HUES64 (cell line): ENCODE results near the gene CA5B.
"Not testable (repeated sequence)": the region's sequence is repeated elsewhere in the genome, so short reads cannot be mapped to it uniquely, and the experiment has no call there.

Source experiments
- H3K27ac ChIP-seq: 2 replicates; pipeline ENCODE4 v1.7.0; 2013; ENCODE audit warnings: low read depth, low read length, inconsistent platforms
- H3K27me3 ChIP-seq: 2 replicates; pipeline ENCODE4 v1.6.1; 2013; ENCODE audit warnings: mild to moderate bottlenecking, low read length; ENCODE audit not compliant: insufficient read depth
- H3K36me3 ChIP-seq: 2 replicates; pipeline ENCODE4 v1.6.1; 2013; ENCODE audit warnings: mild to moderate bottlenecking, low read length; ENCODE audit not compliant: insufficient read depth
- H3K4me1 ChIP-seq: 2 replicates; pipeline ENCODE4 v1.6.1; 2013; ENCODE audit warnings: mild to moderate bottlenecking, low read length, moderate library complexity; ENCODE audit not compliant: insufficient read depth
- H3K4me3 ChIP-seq: 2 replicates; pipeline ENCODE4 v1.5.1; 2013; ENCODE audit warnings: mild to moderate bottlenecking, low read length, moderate library complexity
- H3K9ac ChIP-seq: 2 replicates; pipeline ENCODE4 v1.6.1; 2013; ENCODE audit warnings: mild to moderate bottlenecking, low read depth, low read length
- H3K9me3 ChIP-seq: 2 replicates; pipeline ENCODE4 v1.6.1; 2013; ENCODE audit warnings: low read depth, low read length; ENCODE audit not compliant: insufficient read depth
- WGBS: fragments of 150-250, 120-280 bp; methylation state at CpG from one replicate; pipeline ENCODE4 v1.1.7; 2013; ENCODE audit warnings: missing lambda C conversion rate; 5-methylcytosine and 5-hydroxymethylcytosine counted together

CA5B gene

DNA sequence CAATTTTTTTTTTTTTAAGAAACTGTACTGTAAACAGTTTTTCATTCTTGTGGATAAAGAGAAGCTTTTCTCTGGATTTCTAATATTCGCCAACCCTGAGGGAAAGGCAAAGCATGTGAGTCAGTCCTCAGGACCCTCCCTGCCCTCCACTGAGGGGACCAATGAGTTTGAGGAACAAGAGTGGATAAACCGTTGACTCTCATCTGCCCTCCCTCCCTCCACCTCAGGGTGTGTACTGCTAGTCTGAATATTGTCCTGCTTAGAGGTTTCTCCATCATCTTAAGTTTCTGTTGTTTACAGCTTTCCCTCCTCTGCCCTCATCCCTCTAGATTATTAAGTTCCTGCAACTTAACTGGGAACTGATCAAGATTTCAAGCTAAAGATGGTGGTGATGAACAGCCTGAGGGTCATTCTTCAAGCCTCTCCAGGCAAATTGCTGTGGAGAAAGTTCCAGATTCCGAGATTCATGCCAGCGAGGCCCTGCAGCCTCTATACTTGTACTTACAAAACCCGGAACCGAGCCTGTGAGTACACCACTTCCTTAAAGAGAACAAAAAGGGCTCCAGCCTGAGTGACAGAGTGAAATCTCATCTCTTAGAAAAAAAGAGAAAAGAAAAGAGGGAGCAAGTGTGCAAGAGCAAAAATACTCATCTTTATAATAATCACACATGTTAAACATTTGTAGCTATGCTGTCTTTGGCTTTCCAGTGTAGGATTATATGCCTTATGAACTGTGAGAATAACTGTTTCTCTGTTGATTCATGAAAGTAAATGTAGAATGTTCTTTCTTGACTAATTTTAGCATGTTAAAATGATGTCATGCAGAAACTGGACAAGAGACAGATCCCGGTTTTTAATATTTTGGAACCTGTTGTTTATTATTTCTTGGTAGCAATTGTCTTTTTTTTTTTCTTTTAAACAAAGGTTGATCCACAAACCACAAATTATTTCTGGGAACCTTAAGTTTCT lies 11.9 kb downstream of the CA5B start:
- WGBS = 95% methylated on average over 7 of the region's 7 CpGs

DNA sequence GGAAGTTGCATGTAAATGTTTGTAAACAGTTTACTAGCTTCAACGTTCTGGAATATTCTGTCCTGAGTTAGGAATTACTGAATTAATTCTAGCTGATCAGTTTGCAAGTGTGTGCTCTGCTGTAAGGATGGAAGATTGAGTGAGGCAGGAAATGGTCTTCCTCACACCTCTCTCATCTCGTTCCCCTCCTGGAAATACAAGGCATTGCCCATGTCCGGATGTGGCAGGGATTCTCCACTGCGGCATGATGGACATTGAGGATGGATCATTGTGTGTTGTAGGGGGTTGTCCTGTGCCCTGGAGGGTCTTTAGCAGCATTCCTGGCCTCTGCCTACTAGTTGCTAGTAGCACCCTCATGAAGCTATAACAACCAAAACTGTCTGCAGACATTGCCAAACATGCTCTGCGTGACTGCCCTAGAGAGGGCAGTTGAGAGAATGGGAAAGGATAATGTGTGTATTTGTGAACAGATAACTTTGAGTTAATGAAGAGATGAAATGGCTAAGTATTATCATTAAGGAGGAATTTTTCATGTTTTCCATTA lies 12.6 kb downstream of the CA5B start:
- Histone ChIP-seq H3K27me3 (no peaks in the 10 kb centered on the region), H3K27ac (no peak overlapping the region), H3K9me3 (no peaks in the 10 kb centered on the region), H3K36me3 (no peaks in the 10 kb centered on the region), H3K9ac (no peak overlapping the region), H3K4me1 (peaks cover 22% of the 10 kb centered on the region), H3K4me3 (no peak overlapping the region)
- 81% methylated on average over 5 of the region's 5 CpGs for WGBS

More for the DNA sequence above, 11.9 kb downstream of the CA5B start:
- H3K27ac ChIP-seq = no peak overlapping the region
- H3K36me3 ChIP-seq = no peaks in the 10 kb centered on the region
- no peak overlapping the region for H3K4me3 ChIP-seq
- H3K9me3 ChIP-seq = no peaks in the 10 kb centered on the region
- no peak overlapping the region for H3K9ac ChIP-seq
- H3K27me3 ChIP-seq = no peaks in the 10 kb centered on the region
- peaks cover 22% of the 10 kb centered on the region for H3K4me1 ChIP-seq

DNA sequence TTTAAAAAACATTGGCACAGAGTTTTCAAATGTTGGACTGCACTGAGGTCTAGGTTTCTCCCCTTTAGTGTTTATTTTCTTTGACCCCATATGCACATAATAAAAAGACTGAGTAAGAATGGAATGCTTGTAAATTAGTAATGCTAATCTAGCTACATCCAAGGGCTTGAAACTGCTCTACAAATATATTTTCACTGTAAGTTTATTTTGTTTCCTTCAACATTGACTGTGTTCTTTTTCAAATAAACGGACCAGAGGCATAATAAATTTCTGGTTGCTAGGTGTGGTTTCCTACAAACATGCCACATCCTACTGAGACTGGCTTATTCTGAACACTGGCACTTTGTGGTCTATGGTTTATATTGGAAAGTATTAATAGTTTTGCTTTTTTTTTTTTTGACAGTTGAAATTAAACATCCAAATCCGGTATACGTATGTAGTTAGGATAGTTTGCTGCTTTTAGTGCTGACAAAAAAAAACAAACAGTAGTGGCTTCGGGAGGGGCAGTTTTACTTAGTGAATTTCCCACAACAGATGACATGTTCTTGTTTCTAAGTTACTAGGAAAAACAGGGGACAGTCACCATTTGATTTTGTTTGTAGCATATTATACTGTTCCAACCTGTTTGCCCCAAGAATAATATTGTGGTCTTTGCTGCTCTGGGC lies 13.2 kb downstream of the CA5B start:
- WGBS = 88% methylated on average over 4 of the region's 4 CpGs
- no peak overlapping the region for H3K9ac ChIP-seq
- no peak overlapping the region for H3K4me3 ChIP-seq
- H3K9me3 ChIP-seq = no peaks in the 10 kb centered on the region
- H3K36me3 ChIP-seq = no peaks in the 10 kb centered on the region
- peaks cover 21% of the 10 kb centered on the region for H3K4me1 ChIP-seq
- H3K27me3 ChIP-seq = no peaks in the 10 kb centered on the region
- H3K27ac ChIP-seq = no peak overlapping the region

DNA sequence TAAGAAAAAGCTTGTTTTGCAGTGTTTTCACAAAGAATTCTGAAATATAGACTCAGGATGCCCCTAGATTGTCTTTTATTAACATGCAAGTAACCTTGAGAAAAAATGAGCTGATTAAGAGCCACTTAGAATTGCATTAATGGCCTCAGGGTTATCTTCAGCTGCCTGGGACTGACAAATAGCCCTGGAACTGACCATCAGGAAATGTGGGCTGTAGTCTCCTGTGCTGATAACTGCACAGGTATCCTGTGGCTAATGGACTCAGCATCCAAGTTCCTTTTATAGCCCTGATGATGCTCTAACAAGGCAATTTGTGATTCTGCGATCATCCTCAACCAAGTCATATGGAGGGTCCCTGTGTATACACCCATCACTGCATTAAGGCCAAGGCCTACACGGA lies 17.0 kb downstream of the CA5B start:
- Histone ChIP-seq H3K4me3 (no peak overlapping the region), H3K36me3 (no peaks in the 10 kb centered on the region), H3K9me3 (no peaks in the 10 kb centered on the region), H3K27ac (no peak overlapping the region), H3K4me1 (peaks cover 6% of the 10 kb centered on the region; the same call in 1 of the 2 replicates), H3K9ac (no peak overlapping the region), H3K27me3 (no peaks in the 10 kb centered on the region)
- 98% methylated on average over 2 of the region's 2 CpGs for WGBS

DNA sequence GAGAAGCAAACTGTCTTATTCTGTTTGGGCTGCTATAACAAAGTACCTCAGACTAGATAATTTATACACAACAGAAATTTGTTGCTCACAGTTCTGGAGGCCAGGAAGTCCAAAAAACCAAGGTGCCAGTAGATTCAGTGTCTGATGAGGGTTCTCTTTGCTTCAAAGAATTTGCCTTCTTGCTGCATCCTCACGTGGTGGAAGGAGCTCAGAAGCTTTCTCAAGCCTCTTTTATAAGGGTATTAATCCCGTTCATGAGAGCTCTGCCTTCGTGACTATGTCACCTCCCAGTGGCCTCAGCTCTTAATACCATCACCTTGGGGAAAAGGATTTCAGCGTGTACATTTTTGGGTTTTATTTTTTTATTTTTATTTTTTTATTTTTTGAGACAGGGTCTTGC lies 20.1 kb downstream of the CA5B start:
- no peak overlapping the region for H3K9ac ChIP-seq
- WGBS = 95% methylated on average over 3 of the region's 4 CpGs
- no peaks in the 10 kb centered on the region for H3K36me3 ChIP-seq
- H3K4me3 ChIP-seq = no peak overlapping the region
- H3K27ac ChIP-seq = no peak overlapping the region
- no peaks in the 10 kb centered on the region for H3K9me3 ChIP-seq
- no peaks in the 10 kb centered on the region for H3K27me3 ChIP-seq
- no peaks in the 10 kb centered on the region for H3K4me1 ChIP-seq

DNA sequence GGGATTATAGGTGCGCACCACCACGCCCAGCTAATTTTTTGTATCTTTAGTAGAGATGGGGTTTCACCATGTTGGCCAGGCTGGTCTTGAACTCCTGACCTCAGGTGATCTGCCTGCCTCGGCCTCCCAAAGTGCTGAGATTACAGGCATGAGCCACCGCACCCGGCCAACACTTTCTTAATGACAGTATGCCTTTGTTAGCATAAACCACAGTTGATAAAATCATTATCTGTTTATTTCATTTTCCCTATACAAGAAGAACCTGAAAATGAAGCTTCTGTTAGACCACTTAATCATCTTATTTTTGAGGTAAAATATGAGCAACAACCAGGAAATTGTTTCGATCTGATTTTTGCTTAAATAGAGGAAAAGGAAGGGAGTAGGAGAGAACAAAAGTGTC lies 21.8 kb downstream of the CA5B start:
- H3K9me3 ChIP-seq, H3K36me3 ChIP-seq: not testable (repeated sequence)

DNA sequence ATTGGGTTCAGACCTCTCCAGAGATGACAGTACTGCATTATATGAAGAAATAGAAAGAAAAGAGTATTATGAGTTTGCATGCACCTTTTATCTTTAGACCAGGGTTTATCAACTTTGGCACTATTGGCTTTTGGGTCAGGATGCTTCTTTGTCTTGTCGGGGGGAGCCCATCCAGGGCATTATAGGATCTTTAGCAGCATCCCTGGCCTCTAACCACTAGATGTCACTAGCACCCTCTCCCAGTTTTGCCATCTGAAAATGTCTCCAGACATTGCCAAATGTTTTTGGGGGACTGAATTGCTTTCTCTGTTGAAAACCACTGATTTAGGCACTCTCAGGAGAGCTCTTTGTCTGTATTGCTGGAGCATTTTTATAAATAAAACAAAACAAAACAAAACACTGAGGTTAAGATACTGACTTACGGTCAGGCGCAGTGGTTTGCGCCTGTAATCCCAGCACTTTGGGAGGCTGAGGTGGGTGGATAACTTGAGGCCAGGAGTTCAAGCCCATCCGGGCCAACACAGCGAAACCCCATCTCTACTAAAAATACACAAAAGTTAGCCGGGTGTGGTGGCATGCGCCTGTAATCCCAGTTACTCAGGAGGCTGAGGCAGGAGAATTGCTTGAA lies 23.6 kb downstream of the CA5B start:
- no peaks in the 10 kb centered on the region for H3K9me3 ChIP-seq
- no peaks in the 10 kb centered on the region for H3K36me3 ChIP-seq
- H3K4me3 ChIP-seq = no peak overlapping the region
- no peak overlapping the region for H3K9ac ChIP-seq
- H3K27ac ChIP-seq = no peak overlapping the region
- H3K27me3 ChIP-seq = no peaks in the 10 kb centered on the region
- 72% methylated on average over 3 of the region's 8 CpGs for WGBS
- H3K4me1 ChIP-seq = no peaks in the 10 kb centered on the region

More for the DNA sequence above, 21.8 kb downstream of the CA5B start:
- H3K4me3 ChIP-seq, H3K27me3 ChIP-seq, H3K4me1 ChIP-seq, H3K9ac ChIP-seq, H3K27ac ChIP-seq: not testable (repeated sequence)
- WGBS = 96% methylated on average over 5 of the region's 6 CpGs

DNA sequence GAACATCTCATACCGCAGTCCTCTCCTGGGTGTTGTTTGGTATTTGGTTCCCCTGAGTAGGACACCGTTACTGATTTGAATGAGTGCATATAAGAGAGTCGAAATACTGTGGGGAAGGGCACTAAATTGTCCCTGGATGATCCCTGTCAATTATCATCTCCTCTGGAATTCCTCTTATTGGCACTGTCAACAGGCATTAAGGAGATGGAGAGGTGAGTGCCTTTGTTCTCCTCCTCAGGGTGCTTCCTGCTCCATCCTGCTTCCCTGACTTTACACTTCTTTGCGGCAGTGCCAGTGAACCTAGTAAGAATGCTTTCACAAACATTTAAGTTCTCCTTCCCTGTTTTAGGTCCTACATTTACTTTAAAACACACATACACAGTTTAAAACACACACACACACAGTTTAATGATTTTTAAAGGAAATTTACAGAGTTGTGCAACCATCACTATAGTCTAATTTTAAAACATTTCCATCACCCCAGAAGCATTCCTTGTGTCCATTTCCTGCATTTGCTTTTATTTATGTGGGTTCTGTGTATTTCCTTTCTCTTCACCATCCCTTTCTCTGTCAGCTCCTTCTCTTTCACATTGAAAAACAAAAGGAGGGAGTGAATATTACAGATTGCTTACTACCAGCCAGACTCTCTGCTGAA lies 31.4 kb downstream of the CA5B start:
- no peaks in the 10 kb centered on the region for H3K9me3 ChIP-seq
- 7% methylated on average over 3 of the region's 4 CpGs for WGBS
- 0 out of 2 replicates have a peak, but pooled peaks cover 2% of the 10 kb centered on the region for H3K36me3 ChIP-seq
- no peaks in the 10 kb centered on the region for H3K27me3 ChIP-seq
- peak overlapping the region; percentile 76 for H3K27ac ChIP-seq
- peaks cover 5% of the 10 kb centered on the region for H3K4me1 ChIP-seq
- no peak overlapping the region for H3K4me3 ChIP-seq
- H3K9ac ChIP-seq = no peak overlapping the region; the same call in 1 of the 2 replicates

DNA sequence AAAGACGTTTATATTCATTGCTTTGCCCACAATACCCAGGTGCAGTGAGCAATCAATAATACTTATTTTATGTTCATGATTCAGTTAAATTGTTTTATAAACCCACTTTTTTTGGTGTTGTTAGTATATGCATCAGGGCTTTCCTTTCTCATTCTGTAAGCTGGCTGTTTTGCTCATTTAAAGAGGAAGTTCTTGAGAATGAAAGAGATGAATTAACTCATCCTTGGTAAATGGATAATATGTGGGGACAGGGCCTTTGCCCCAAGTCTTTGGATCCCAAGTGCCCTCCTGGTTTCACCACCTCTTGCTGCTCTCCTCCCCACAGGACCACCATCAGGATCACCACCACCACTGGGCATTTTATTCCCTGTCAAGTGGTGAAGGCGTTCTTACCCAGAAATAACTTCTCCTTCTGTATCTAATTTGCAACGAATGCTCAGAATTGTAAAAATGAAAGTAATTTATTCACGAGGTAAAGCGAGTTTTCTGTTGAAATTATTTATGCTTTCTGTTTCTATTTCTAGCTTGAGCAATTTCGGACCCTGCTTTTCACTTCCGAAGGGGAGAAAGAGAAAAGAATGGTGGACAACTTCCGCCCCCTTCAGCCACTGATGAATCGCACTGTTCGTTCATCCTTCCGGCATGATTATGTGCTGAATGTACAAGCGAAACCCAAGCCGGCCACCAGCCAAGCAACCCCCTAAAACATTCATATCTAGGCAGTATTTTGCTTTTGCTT lies 44.1 kb downstream of the CA5B start:
- WGBS = 85% methylated on average over 11 of the region's 13 CpGs
- Histone ChIP-seq H3K4me1 (no peaks in the 10 kb centered on the region), H3K27me3 (no peaks in the 10 kb centered on the region), H3K4me3 (no peak overlapping the region), H3K9me3 (no peaks in the 10 kb centered on the region), H3K36me3 (peaks cover 21% of the 10 kb centered on the region), H3K9ac (no peak overlapping the region), H3K27ac (no peak overlapping the region)

DNA sequence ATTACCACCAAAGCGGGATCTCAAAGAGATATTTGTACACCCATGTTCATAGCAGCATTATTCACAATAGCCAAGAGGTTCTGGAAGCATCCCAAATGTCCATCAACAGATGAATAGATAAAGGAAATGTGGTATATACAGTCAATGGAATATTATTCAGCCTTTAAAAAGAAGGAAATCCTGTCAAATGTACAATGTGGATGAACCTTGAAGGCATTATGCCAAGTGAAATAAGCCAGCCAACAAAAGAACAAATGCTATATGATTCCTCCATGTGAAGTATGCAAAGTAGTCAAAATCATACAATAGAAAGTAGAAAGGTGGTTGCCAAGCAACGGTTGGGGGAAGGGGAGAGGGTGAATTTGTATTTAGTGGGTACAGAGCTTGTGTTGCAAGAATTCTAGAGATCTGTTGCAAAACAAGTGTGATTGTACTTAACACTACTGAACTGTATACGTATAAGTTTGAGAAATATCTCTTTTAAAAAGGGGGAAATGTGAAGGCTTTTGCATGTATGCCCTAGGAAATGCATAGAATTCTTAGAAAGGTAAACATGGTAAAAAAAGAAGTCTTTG lies 47.2 kb downstream of the CA5B start:
- H3K4me1 ChIP-seq = no peaks in the 10 kb centered on the region
- 89% methylated on average over 3 of the region's 3 CpGs for WGBS
- H3K36me3 ChIP-seq = peaks cover 7% of the 10 kb centered on the region; the same call in 1 of the 2 replicates
- H3K9ac ChIP-seq = no peak overlapping the region
- no peaks in the 10 kb centered on the region for H3K27me3 ChIP-seq
- H3K9me3 ChIP-seq = no peaks in the 10 kb centered on the region
- H3K4me3 ChIP-seq = no peak overlapping the region
- no peak overlapping the region for H3K27ac ChIP-seq
